ENCODE results near the gene RYR2.
"Not testable (repeated sequence)": the region's sequence is repeated elsewhere in the genome, so short reads cannot be mapped to it uniquely, and the experiment has no call there.

Gene RYR2

GRCh38 chr1:237115035-237115434 lies 73.1 kb downstream of the RYR2 start:
- Mint-ChIP-seq H3K27ac (no peak overlapping the region), H3K27me3 (peaks cover 0 to 9% of the 10 kb centered on the region in 2 donors), H3K4me1 (ENCODE audit: low read depth in 2 of 2) (no peaks in the 10 kb centered on the region), H3K4me3 (no peak overlapping the region), H3K9me3 (no peaks in the 10 kb centered on the region), H3K36me3 (ENCODE audit: insufficient read depth) (peaks cover 3% of the 10 kb centered on the region)
- no peak for DNase-seq
- no peak for ATAC-seq (replicated peaks)

GRCh38 chr1:237119091-237119490 lies 77.1 kb downstream of the RYR2 start:
- Mint-ChIP-seq H3K4me3 (no peak overlapping the region), H3K36me3 (ENCODE audit: insufficient read depth) (peaks cover 3% of the 10 kb centered on the region), H3K9me3 (no peaks in the 10 kb centered on the region), H3K4me1 (ENCODE audit: low read depth in 2 of 2) (no peaks in the 10 kb centered on the region), H3K27ac (no peak overlapping the region), H3K27me3 (peaks cover 9 to 13% of the 10 kb centered on the region in 2 donors)
- DNase-seq, result no peak
- ATAC-seq (replicated peaks), result no peak

- no peak for ATAC-seq (replicated peaks)
These were observed 78.7 kb downstream of the RYR2 start for GRCh38 chr1:237120683-237121082.

GRCh38 chr1:237124856-237125462 lies 83.0 kb downstream of the RYR2 start:
- peaks cover 0 to 20% of the 10 kb centered on the region in 2 donors for H3K27me3 Mint-ChIP-seq
- DNase-seq (no peak), ATAC-seq (replicated peaks) (no peak)
- H3K36me3 Mint-ChIP-seq (ENCODE audit: insufficient read depth), result no peaks in the 10 kb centered on the region
- H3K27ac Mint-ChIP-seq, result no peak overlapping the region
- no peaks in the 10 kb centered on the region for H3K4me1 Mint-ChIP-seq (ENCODE audit: low read depth in 2 of 2)
- H3K9me3 Mint-ChIP-seq, result peaks cover 3 to 8% of the 10 kb centered on the region in 2 donors
- H3K4me3 Mint-ChIP-seq, result no peak overlapping the region

More at GRCh38 chr1:237120683-237121082, 78.7 kb downstream of the RYR2 start:
- DNase-seq, result no peak
- Mint-ChIP-seq H3K27me3 (peaks cover 9 to 13% of the 10 kb centered on the region in 2 donors), H3K4me1 (ENCODE audit: low read depth in 2 of 2) (no peaks in the 10 kb centered on the region), H3K9me3 (no peaks in the 10 kb centered on the region), H3K27ac (no peak overlapping the region), H3K36me3 (ENCODE audit: insufficient read depth) (peaks cover 3% of the 10 kb centered on the region), H3K4me3 (no peak overlapping the region)

- H3K36me3 Mint-ChIP-seq (ENCODE audit: insufficient read depth), result no peaks in the 10 kb centered on the region
- peaks cover 3 to 8% of the 10 kb centered on the region in 2 donors for H3K9me3 Mint-ChIP-seq
- H3K4me3 Mint-ChIP-seq, result no peak overlapping the region
- no peak overlapping the region for H3K27ac Mint-ChIP-seq
- DNase-seq (no peak), ATAC-seq (replicated peaks) (no peak)
- H3K27me3 Mint-ChIP-seq, result peaks cover 0 to 15% of the 10 kb centered on the region in 2 donors
- H3K4me1 Mint-ChIP-seq (ENCODE audit: low read depth in 2 of 2), result no peaks in the 10 kb centered on the region
These were observed 84.2 kb downstream of the RYR2 start for GRCh38 chr1:237126180-237126579.

- ATAC-seq (replicated peaks); H3K36me3 Mint-ChIP-seq (ENCODE audit: insufficient read depth); H3K9me3 Mint-ChIP-seq; H3K27ac Mint-ChIP-seq; H3K27me3 Mint-ChIP-seq; H3K4me3 Mint-ChIP-seq; H3K4me1 Mint-ChIP-seq (ENCODE audit: low read depth in 2 of 2); DNase-seq: not testable (repeated sequence)
These were observed 85.3 kb downstream of the RYR2 start for GRCh38 chr1:237127301-237127700.

GRCh38 chr1:237133921-237134320 lies 91.9 kb downstream of the RYR2 start:
- Mint-ChIP-seq H3K9me3 (peaks cover 10 to 14% of the 10 kb centered on the region in 2 donors), H3K27me3 (peaks cover 0 to 7% of the 10 kb centered on the region in 2 donors), H3K4me3 (no peak overlapping the region), H3K27ac (no peak overlapping the region), H3K4me1 (ENCODE audit: low read depth in 2 of 2) (no peaks in the 10 kb centered on the region), H3K36me3 (ENCODE audit: insufficient read depth) (no peaks in the 10 kb centered on the region)
- DNase-seq (no peak), ATAC-seq (replicated peaks) (no peak)

- no peak overlapping the region for H3K27ac Mint-ChIP-seq
- no peak for ATAC-seq (replicated peaks)
- no peaks in the 10 kb centered on the region for H3K36me3 Mint-ChIP-seq (ENCODE audit: insufficient read depth)
- H3K27me3 Mint-ChIP-seq, result peaks cover 0 to 6% of the 10 kb centered on the region in 2 donors
- no peak for DNase-seq
- no peak overlapping the region for H3K4me3 Mint-ChIP-seq
- no peaks in the 10 kb centered on the region for H3K4me1 Mint-ChIP-seq (ENCODE audit: low read depth in 2 of 2)
- peaks cover 10 to 14% of the 10 kb centered on the region in 2 donors for H3K9me3 Mint-ChIP-seq
These were observed 92.9 kb downstream of the RYR2 start for GRCh38 chr1:237134929-237135328.

- DNase-seq (no peak), ATAC-seq (replicated peaks) (no peak)
- no peak overlapping the region for H3K27ac Mint-ChIP-seq
- no peaks in the 10 kb centered on the region for H3K36me3 Mint-ChIP-seq (ENCODE audit: insufficient read depth)
- no peaks in the 10 kb centered on the region for H3K4me1 Mint-ChIP-seq (ENCODE audit: low read depth in 2 of 2)
- peaks cover 6 to 10% of the 10 kb centered on the region in 2 donors for H3K27me3 Mint-ChIP-seq
- H3K4me3 Mint-ChIP-seq, result no peak overlapping the region
- H3K9me3 Mint-ChIP-seq, result peaks cover 0 to under 1% of the 10 kb centered on the region in 2 donors
These were observed 96.6 kb downstream of the RYR2 start for GRCh38 chr1:237138551-237138950.

GRCh38 chr1:237139732-237140131 lies 97.7 kb downstream of the RYR2 start:
- H3K9me3 Mint-ChIP-seq, result no peaks in the 10 kb centered on the region
- ATAC-seq (replicated peaks) (no peak), DNase-seq (no peak)
- H3K36me3 Mint-ChIP-seq (ENCODE audit: insufficient read depth), result no peaks in the 10 kb centered on the region
- H3K27me3 Mint-ChIP-seq, result peaks cover 11 to 13% of the 10 kb centered on the region in 2 donors
- H3K27ac Mint-ChIP-seq, result no peak overlapping the region
- no peak overlapping the region for H3K4me3 Mint-ChIP-seq
- no peaks in the 10 kb centered on the region for H3K4me1 Mint-ChIP-seq (ENCODE audit: low read depth in 2 of 2)

- H3K27me3 Mint-ChIP-seq, result peaks cover 13 to 19% of the 10 kb centered on the region in 2 donors
- no peaks in the 10 kb centered on the region for H3K36me3 Mint-ChIP-seq (ENCODE audit: insufficient read depth)
- no peaks in the 10 kb centered on the region for H3K4me1 Mint-ChIP-seq (ENCODE audit: low read depth in 2 of 2)
- no peak overlapping the region for H3K27ac Mint-ChIP-seq
- ATAC-seq (replicated peaks), result no peak
- H3K4me3 Mint-ChIP-seq, result no peak overlapping the region
- no peak for DNase-seq
- no peaks in the 10 kb centered on the region for H3K9me3 Mint-ChIP-seq
These were observed 99.0 kb downstream of the RYR2 start for GRCh38 chr1:237140986-237141385.

GRCh38 chr1:237141502-237141901 lies 99.5 kb downstream of the RYR2 start:
- Mint-ChIP-seq H3K4me3 (no peak overlapping the region), H3K27ac (no peak overlapping the region)
- no peak for DNase-seq

GRCh38 chr1:237145379-237146135 lies 103.6 kb downstream of the RYR2 start:
- Mint-ChIP-seq H3K9me3 (no peaks in the 10 kb centered on the region), H3K4me1 (ENCODE audit: low read depth in 2 of 2) (no peaks in the 10 kb centered on the region), H3K36me3 (ENCODE audit: insufficient read depth) (no peaks in the 10 kb centered on the region), H3K27ac (no peak overlapping the region), H3K27me3 (peaks cover 7 to 23% of the 10 kb centered on the region in 2 donors), H3K4me3 (no peak overlapping the region)
- DNase-seq (no peak), ATAC-seq (replicated peaks) (no peak)

More at GRCh38 chr1:237141502-237141901, 99.5 kb downstream of the RYR2 start:
- Mint-ChIP-seq H3K4me1 (ENCODE audit: low read depth in 2 of 2) (no peaks in the 10 kb centered on the region), H3K9me3 (no peaks in the 10 kb centered on the region), H3K36me3 (ENCODE audit: insufficient read depth) (no peaks in the 10 kb centered on the region), H3K27me3 (peaks cover 13 to 23% of the 10 kb centered on the region in 2 donors)
- no peak for ATAC-seq (replicated peaks)

- no peak overlapping the region for H3K27ac Mint-ChIP-seq
- H3K9me3 Mint-ChIP-seq, result no peaks in the 10 kb centered on the region
- H3K27me3 Mint-ChIP-seq, result peaks cover 7 to 23% of the 10 kb centered on the region in 2 donors
- no peak overlapping the region for H3K4me3 Mint-ChIP-seq
- no peak for DNase-seq
- ATAC-seq (replicated peaks), result no peak
- no peaks in the 10 kb centered on the region for H3K4me1 Mint-ChIP-seq (ENCODE audit: low read depth in 2 of 2)
- H3K36me3 Mint-ChIP-seq (ENCODE audit: insufficient read depth), result no peaks in the 10 kb centered on the region
These were observed 104.3 kb downstream of the RYR2 start for GRCh38 chr1:237146241-237146640.
